Measurements from ENCODE around the gene JUN. TPM values are rescaled to one million over a fixed set of nuclear protein-coding genes. Genes with fewer than 3 reads are reported as not detected.

Gene JUN
- total RNA-seq, 3 donors from 2014 or later = 19.9 to 27.3 (median 24.5) TPM

DNA sequence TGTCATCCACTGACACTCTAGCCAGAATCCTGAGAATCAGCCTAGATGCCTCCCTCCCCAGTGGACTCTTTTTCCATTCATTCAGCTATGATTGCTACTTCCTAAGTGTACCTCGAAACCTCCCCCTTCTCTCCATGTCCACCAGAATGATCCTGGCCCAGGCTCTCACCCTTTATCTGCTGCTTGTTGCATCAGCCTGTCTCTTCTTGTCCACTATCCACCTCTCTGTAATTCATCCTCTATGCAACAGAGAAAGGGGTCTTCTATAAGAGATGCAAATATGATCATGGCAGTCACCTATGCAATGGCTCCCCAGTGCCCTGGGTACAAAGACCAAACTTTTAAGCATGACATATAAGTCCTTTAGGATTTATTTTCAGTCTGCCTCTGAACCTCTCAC lies 37.7 kb downstream of the JUN start:
- no peaks in the 10 kb centered on the region for H3K36me3 Mint-ChIP-seq (ENCODE audit: insufficient read depth)
- no peaks in the 10 kb centered on the region for H3K4me1 Mint-ChIP-seq (ENCODE audit: low read depth)
- ATAC-seq (no peak), DNase-seq (no peak)
- no peak overlapping the region for H3K4me3 Mint-ChIP-seq
- peaks cover 3% of the 10 kb centered on the region for H3K27me3 Mint-ChIP-seq (ENCODE audit: low read depth)
- H3K9me3 Mint-ChIP-seq = no peaks in the 10 kb centered on the region

DNA sequence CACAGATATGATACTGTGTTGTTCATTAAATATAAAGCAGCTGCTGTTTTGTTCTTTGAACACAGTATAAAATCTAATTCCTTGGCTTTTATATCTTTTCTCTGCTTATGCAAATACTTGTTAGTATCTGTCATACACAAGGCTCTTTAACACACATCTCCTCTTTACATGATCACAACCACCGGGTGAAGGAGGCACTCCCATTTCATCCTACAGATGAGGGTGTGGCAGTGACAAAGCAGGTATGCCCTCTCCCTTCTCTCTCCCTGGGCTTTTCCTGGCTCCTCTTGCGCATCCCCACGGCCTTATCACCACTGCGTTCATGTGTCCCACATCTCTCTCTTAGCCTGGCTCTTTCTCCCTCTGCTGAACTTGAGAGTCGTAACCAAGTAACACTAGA lies 38.2 kb downstream of the JUN start:
- H3K27me3 Mint-ChIP-seq (ENCODE audit: low read depth) = peaks cover 3% of the 10 kb centered on the region
- ATAC-seq = no peak
- H3K9me3 Mint-ChIP-seq = no peaks in the 10 kb centered on the region
- H3K4me3 Mint-ChIP-seq = no peak overlapping the region
- H3K36me3 Mint-ChIP-seq (ENCODE audit: insufficient read depth) = no peaks in the 10 kb centered on the region
- H3K4me1 Mint-ChIP-seq (ENCODE audit: low read depth) = no peaks in the 10 kb centered on the region
- DNase-seq = no peak

DNA sequence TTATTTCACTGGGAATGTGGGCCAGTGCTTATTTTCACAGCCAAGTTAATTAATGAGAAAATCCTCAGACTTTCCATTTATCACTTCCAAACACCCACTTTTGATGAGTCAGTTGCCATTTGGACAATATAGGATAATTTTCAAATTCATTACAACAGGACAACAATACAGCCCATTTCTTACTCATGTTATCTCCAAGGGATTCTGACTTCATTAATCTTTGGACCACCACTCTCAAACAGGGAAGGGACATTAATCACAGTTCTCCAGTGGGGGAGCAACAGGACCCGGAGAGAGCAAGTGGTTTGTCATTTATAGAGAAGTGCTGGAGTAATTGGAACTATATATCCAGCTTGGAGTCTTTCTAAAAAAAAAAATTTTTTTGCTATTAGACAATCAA lies 38.7 kb downstream of the JUN start:
- H3K9me3 Mint-ChIP-seq = no peaks in the 10 kb centered on the region
- no peaks in the 10 kb centered on the region for H3K36me3 Mint-ChIP-seq (ENCODE audit: insufficient read depth)
- H3K4me3 Mint-ChIP-seq = no peak overlapping the region
- ATAC-seq (no peak), DNase-seq (no peak)
- no peaks in the 10 kb centered on the region for H3K4me1 Mint-ChIP-seq (ENCODE audit: low read depth)
- peaks cover 3% of the 10 kb centered on the region for H3K27me3 Mint-ChIP-seq (ENCODE audit: low read depth)

DNA sequence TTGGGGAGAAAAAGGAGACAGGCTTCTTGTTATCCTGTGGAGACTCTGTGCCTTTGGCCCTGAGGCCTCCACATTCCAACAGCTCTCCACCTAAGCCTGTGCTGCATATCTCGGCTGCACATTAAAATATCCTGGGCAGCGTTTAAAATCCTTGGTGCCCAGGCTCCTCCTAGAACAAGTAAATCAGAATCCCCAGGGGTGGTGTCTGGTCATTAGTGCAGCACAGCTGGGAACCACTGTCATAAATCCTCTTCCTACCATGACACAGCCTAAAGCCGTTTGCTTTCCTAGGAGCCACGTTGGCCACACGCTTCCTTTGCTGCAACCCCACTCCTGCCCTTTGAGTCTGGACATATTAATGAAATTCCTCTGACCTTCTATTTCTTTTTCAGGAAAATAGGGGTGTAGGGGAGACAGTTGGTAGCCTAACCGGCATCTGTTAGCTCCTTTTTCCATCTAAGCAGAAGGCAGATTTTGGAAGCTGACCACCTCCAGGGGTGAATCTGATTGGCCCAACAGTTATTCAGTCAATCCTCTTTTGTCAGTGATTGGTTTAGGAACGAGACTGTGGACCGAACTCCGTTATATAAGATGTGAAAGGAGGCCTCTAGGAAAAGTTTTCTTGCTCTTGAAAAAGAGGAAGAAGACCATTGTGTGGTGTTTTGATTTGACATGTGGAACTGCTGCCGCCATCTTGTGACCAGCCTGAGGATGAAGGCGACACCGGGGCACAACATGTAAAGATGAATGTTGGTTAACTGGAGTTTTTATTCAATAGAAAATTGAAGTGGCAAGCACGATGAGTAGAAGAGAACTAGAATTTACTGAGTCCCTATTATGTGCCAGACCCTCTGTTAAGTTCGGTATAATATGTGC lies 41.9 kb downstream of the JUN start:
- no peak for DNase-seq
- Mint-ChIP-seq H3K9me3 (no peaks in the 10 kb centered on the region), H3K27me3 (ENCODE audit: low read depth) (peaks cover 3% of the 10 kb centered on the region), H3K4me1 (ENCODE audit: low read depth) (peaks cover 1% of the 10 kb centered on the region), H3K4me3 (no peak overlapping the region), H3K36me3 (ENCODE audit: insufficient read depth) (no peaks in the 10 kb centered on the region)
- ATAC-seq = no peak

DNA sequence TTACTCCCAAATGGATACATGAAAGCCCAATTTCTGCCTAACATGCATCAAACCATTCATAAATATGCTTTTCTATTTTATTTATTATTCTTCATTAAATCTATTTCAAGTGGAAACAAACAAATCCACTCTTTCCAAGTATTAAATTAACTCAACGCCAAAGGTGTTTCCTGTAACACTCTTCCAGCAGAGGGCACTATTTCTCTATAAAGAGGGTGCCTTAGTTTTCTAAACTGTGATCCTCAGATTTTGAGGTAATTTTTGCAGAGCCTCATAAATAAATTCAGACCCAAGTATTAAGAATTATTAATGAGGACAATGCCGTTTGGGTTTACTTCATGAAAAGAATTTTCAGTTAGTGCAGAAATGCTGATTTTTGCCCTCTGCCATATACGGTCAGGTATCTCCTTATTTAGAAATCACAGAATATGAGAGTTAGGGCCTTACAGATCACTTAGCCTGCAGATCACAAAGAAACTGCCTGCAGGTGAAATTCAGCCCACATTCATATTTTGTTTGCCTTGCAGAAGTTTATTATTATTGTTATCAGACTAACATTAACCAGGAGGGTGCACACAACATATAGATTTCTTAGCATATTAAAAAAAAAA lies 43.9 kb downstream of the JUN start:
- DNase-seq (no peak), ATAC-seq (no peak)
- no peaks in the 10 kb centered on the region for H3K9me3 Mint-ChIP-seq
- H3K36me3 Mint-ChIP-seq (ENCODE audit: insufficient read depth) = no peaks in the 10 kb centered on the region
- no peak overlapping the region for H3K4me3 Mint-ChIP-seq
- peaks cover under 1% of the 10 kb centered on the region for H3K27me3 Mint-ChIP-seq (ENCODE audit: low read depth)
- peaks cover 1% of the 10 kb centered on the region for H3K4me1 Mint-ChIP-seq (ENCODE audit: low read depth)

DNA sequence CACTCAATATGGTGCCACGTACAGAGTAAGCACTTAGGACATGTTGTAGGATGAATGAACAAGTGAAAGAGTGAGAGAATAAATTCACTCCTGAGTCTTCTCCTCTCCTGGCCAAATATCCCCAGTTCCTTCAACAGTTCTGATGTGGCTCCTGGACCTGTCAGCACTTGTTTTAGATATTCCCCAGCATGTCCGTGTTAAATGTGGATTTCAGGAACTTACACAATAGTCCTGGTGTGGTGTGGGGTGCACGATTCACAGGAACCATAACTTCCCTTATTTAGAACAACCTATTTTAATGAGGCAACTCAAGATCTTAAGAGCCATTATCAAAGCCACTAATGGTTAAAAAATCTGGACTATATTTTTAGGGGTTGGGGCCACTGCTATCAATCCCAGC lies 45.0 kb downstream of the JUN start:
- H3K4me1 Mint-ChIP-seq (ENCODE audit: low read depth) = peaks cover 1% of the 10 kb centered on the region
- no peaks in the 10 kb centered on the region for H3K9me3 Mint-ChIP-seq
- ATAC-seq = no peak
- peaks cover 3% of the 10 kb centered on the region for H3K27me3 Mint-ChIP-seq (ENCODE audit: low read depth)
- no peak overlapping the region for H3K4me3 Mint-ChIP-seq
- H3K36me3 Mint-ChIP-seq (ENCODE audit: insufficient read depth) = no peaks in the 10 kb centered on the region
- DNase-seq = no peak

DNA sequence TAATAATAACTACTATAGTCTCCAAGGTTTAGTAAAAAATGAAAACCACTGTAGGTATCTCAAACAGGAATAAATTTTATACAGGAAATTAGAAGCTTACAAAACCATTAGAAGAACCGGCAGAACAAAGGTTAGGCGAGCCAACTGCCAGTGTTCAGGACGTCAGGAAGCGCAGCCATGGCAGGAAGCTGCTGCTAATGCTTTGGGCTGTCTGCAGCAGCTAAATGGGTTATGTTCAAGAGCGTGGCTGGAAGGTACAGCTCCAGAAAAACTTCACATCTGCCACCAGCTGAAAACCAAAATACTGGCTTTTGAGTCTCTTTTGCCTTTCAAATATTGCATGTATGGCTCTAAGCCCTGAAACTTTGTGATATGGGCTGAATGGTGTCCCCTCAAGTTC lies 48.3 kb downstream of the JUN start:
- no peak overlapping the region for H3K4me3 Mint-ChIP-seq
- DNase-seq = no peak
- H3K4me1 Mint-ChIP-seq (ENCODE audit: low read depth) = peaks cover 1% of the 10 kb centered on the region
- no peaks in the 10 kb centered on the region for H3K36me3 Mint-ChIP-seq (ENCODE audit: insufficient read depth)
- peaks cover 3% of the 10 kb centered on the region for H3K27me3 Mint-ChIP-seq (ENCODE audit: low read depth)
- H3K9me3 Mint-ChIP-seq = no peaks in the 10 kb centered on the region
- ATAC-seq = no peak

DNA sequence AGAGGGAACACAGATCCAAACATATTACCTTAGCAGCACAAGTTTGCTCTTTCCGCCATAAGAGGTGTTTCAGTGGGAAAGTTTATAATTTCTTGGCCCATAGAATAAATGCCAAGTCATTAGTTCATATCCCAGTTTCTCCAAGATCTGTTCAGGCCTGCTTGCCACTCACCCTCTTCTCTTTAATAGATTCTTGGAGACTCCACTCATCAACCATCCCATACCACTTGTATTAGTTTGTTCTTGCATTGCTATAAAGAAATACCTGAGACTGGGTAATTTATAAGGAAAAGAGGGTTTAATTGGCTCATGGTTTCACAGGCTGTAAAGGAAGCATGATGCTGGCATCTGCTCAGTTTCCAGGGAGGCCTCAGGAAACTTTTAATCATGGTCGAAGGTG lies 49.2 kb downstream of the JUN start:
- DNase-seq = no peak
- no peaks in the 10 kb centered on the region for H3K9me3 Mint-ChIP-seq
- H3K4me3 Mint-ChIP-seq = no peak overlapping the region
- H3K27me3 Mint-ChIP-seq (ENCODE audit: low read depth) = peaks cover 3% of the 10 kb centered on the region
- no peaks in the 10 kb centered on the region for H3K36me3 Mint-ChIP-seq (ENCODE audit: insufficient read depth)
- no peak for ATAC-seq
- H3K4me1 Mint-ChIP-seq (ENCODE audit: low read depth) = peaks cover 1% of the 10 kb centered on the region

DNA sequence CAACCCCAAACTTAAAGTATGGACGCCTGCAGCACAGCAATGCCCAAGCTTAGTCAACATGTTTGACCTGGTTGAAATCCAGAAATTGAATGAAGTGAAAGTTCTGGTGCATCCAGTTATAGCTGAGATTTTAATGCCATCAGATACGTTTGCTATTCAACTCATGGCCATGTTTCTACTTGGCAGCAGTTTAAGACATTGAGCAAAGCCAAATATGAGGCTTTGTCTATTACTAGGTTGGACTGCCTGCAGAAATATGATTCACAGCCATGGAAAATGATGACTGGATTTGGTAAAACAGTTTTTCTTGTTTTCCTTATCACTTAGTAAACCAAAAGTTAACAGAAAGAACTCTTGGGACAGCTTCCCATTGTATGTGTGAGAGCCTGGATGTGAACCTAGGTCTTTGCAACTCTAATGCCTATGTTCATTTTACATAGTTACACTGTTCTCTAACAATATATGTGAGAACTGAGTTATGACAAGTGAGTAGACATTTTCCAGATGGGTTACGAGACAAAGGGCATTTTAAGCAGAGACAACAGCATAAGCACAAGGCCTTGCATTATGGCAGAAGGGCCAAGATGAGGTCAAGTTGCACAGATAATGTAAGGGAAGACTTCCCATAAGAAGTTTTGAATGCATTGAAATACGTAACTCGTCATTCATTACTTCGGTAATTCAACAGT lies 51.6 kb downstream of the JUN start:
- Mint-ChIP-seq H3K36me3 (ENCODE audit: insufficient read depth) (no peaks in the 10 kb centered on the region), H3K4me1 (ENCODE audit: low read depth) (peaks cover 1% of the 10 kb centered on the region), H3K4me3 (no peak overlapping the region), H3K9me3 (no peaks in the 10 kb centered on the region), H3K27me3 (ENCODE audit: low read depth) (peaks cover 3% of the 10 kb centered on the region)
- ATAC-seq (no peak), DNase-seq (no peak)

Other genes with a start within 250 kb of the JUN start
- gene OMA1, start 237.3 kb downstream of the JUN start, total RNA-seq = 1 to 10 TPM; 5.4 to 5.6 (median 5.4) TPM
- gene TACSTD2, start 206.8 kb downstream of the JUN start, total RNA-seq = under 1 TPM in 2 of 3 donors, not detected in 1; 0.08 to 0.11 TPM
- 10 to 100 TPM; 24.0 to 26.3 (median 25.5) TPM for gene MYSM1, start 84.0 kb downstream of the JUN start, total RNA-seq